GOT3 (cell line): ENCODE results near the gene REG4.
"Not testable (repeated sequence)": the region's sequence is repeated elsewhere in the genome, so short reads cannot be mapped to it uniquely, and the experiment has no call there.

Experiments used
- DNase-seq: peaks from one replicate; lab custom pipeline; 2025; ENCODE audit warnings: mixed read lengths; lab: John Stamatoyannopoulos, UW

Gene REG4

GRCh38 chr1:119806489-119806888 lies 4.8 kb downstream of the REG4 start:
- DNase-seq: no peak

- DNase-seq: no peak
Observed at GRCh38 chr1:119805746-119806145, 5.5 kb downstream of the REG4 start.

GRCh38 chr1:119805247-119805646 lies 6.0 kb downstream of the REG4 start:
- no peak for DNase-seq

- no peak for DNase-seq
Observed at GRCh38 chr1:119799599-119800177, 11.6 kb downstream of the REG4 start.

- DNase-seq: no peak
Observed at GRCh38 chr1:119799003-119799402, 12.3 kb downstream of the REG4 start.

GRCh38 chr1:119797606-119798005 lies 13.7 kb downstream of the REG4 start:
- no peak for DNase-seq

- DNase-seq: no peak
Observed at GRCh38 chr1:119797162-119797561, 14.1 kb downstream of the REG4 start.

- DNase-seq: no peak
Observed at GRCh38 chr1:119795261-119796200, 15.7 kb downstream of the REG4 start.

- DNase-seq: no peak
Observed at GRCh38 chr1:119794876-119795240, 16.4 kb downstream of the REG4 start.

- no peak for DNase-seq
Observed at GRCh38 chr1:119794230-119794875, 16.9 kb downstream of the REG4 start.

GRCh38 chr1:119791377-119791776 lies 19.9 kb downstream of the REG4 start:
- no peak for DNase-seq

GRCh38 chr1:119790451-119791198 lies 20.6 kb downstream of the REG4 start:
- DNase-seq: no peak

GRCh38 chr1:119787776-119788175 lies 23.5 kb downstream of the REG4 start:
- no peak for DNase-seq

- DNase-seq: not testable (repeated sequence)
Observed at GRCh38 chr1:119786473-119787050, 24.7 kb downstream of the REG4 start.

- not testable (repeated sequence) for DNase-seq
Observed at GRCh38 chr1:119786046-119786445, 25.2 kb downstream of the REG4 start.

- DNase-seq: no peak
Observed at GRCh38 chr1:119784191-119784781, 27.0 kb downstream of the REG4 start.

GRCh38 chr1:119783354-119784185 lies 27.7 kb downstream of the REG4 start:
- no peak for DNase-seq

- DNase-seq: no peak
Observed at GRCh38 chr1:119782631-119783325, 28.5 kb downstream of the REG4 start.

- DNase-seq: no peak
Observed at GRCh38 chr1:119781434-119782210, 29.6 kb downstream of the REG4 start.
